DMS114 treated with DMSO at 0.1 percent for 48 hours (cell line): ENCODE data around the gene GRM4.

ENCODE experiments used
- DNase-seq: peaks from one replicate; lab custom pipeline; 2025; ENCODE audit not compliant: unreplicated experiment; lab: John Stamatoyannopoulos, UW

GRM4 gene

DNA sequence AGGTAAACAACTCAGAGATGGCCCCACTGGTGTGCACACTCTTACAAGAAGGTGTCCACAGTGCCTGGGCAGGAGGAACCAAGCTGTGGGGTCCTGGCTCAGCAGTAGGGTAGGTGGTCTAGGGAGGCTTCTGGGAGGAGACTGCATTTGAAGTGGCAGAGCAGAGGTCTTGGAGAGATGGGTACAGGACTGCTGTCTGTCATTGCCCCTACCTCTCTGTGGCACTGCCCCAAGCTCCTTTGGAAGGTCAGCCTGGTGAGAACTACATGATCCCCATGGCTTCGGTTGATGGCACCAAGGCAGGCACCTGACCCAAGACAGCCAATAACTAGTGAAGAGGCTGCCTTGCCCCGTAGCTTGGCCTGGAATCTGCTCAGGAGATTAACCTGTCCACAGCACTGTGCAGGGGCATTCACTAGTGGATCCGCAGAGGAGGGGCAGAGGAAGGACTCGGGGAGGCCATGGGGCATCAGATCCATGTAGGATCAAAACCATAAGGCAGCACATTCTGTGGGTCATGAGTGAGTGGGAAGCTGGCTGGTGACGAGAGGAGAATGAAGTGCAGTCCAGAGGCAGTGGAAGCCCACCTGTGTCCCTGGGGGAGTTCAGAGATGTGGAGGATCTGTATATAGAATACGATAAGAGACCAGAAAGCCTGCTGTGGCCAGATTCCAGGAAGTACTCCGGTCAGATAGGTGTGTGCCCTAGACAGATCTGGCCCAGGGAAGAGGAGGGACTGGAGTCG lies 162.0 kb downstream of the GRM4 start:
- no peak for DNase-seq

- no peak for DNase-seq
Observed at GRCh38 chr6:33983109-33983716, 162.7 kb downstream of the GRM4 start.

DNA sequence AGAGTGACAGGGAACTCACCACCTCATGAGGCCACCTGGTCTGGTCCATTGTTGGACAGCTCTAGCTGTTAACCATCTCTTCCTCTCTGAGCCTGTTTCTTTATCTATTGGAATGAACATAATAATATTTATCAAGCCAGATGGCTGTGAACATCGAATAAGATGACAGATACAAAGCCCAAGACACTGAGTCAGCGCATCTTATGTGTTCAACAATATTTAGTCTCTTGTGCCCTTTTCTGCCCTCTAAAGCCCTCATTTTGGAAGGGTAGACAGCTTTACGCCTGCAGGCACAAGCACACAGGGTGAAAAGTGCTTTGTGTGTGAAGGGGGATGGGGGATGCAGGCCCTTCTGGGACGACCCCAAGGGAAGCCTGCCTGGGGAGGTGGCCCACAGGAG lies 164.0 kb downstream of the GRM4 start:
- DNase-seq = no peak

- DNase-seq = no peak
Observed at GRCh38 chr6:33981421-33981820, 164.5 kb downstream of the GRM4 start.

DNA sequence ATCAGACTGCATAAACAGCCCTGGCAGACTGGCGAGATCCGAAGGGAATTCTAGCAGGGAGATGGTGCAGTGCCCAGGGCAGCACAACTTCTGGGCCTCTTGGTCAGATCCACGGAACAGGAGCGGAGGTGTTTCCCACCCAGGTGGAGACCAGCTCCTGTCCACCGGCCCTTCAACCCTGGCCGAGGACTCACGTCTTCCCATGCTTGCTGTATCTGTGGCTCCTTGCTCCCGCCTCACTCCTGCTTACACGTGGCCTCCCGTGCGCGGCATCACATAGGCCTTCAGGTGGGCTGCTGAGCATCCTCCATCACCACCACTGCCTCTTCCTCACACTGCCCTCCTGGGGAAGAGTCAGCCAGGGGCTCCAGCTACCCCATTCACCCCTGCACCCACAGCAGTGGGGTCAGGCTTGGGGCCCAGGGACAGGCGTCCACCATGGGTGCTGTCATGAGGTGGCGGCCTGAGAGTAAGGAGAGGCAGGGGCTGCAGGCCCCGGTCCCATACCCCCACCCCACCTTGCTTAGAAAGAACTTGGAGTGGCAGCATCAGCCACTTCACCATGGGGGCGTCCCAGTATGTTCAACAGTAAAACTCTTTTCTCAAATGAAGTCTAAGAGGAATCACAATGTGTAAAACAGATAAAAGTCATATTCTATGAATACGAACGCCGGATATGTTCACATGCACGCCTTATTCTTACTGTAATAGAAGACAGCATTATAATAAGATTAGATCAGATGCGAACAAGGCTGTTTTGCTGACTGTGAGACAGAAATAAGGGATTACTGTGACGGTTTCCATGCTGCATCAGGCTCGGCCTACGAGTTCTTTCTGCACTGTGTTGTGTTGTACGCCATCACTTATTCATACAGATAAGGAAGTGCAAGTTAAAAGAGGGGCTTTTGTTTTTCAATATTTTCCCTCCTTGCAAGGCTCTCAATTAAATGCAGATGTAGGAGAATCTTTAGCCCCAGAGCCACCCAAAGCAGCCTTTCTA lies 165.4 kb downstream of the GRM4 start:
- no peak for DNase-seq

GRCh38 chr6:33979750-33980149 lies 166.1 kb downstream of the GRM4 start:
- no peak for DNase-seq

- no peak for DNase-seq
Observed at GRCh38 chr6:33978412-33979150, 167.3 kb downstream of the GRM4 start.

- DNase-seq = no peak
Observed at GRCh38 chr6:33977606-33978411, 168.1 kb downstream of the GRM4 start.

- no peak for DNase-seq
Observed at GRCh38 chr6:33976437-33977360, 169.2 kb downstream of the GRM4 start.

GRCh38 chr6:33975661-33976436 lies 170.0 kb downstream of the GRM4 start:
- no peak for DNase-seq

DNA sequence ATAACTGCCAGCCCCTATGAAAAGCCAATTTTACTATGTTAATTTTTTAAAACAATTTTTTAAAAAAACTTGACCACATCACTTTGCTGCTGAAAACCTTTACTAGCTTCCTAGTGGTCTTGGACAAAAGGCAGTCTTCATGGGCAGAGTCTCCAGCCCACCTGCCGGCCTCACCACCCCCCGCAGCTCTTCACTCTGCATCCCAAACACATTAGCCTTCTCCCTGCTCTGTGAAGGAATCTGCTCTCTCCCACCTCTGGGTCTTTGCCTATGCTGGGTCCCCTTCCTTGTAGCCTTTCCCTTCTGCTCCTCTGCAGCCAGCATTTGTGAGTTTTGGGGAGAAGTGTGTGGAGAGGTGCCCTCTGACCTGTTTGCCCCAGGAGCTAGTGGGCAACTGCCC lies 171.4 kb downstream of the GRM4 start:
- DNase-seq = no peak

GRCh38 chr6:33974030-33974429 lies 171.9 kb downstream of the GRM4 start:
- DNase-seq = no peak

DNA sequence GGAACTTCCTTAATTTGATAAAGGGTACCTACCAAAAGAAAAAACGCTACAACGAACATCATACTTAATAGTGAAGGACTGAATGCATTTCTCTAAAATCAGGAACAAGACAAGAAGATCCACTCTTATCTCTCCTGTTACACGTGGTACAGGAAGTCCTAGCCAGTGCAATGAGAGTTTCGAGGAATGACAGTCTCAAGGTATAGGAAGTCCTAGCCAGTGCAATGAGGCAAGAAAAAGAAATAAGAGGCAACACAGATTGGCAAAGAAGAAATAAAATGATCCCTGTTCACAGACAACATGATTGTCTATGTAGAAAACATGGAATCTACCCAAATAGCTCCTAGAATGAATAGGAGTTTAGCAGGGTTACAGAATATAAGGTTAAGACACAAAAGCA lies 174.3 kb downstream of the GRM4 start:
- DNase-seq = no peak
